Esophagus muscularis mucosa (tissue), 4 donors: ENCODE results near the gene CBFA2T3. TPM values are rescaled to one million over a fixed set of nuclear protein-coding genes. Genes with fewer than 3 reads are reported as not detected.

Source experiments
- DNase-seq: peaks from one replicate; pipeline ENCODE4 v3.0.0-alpha.2; 2017; ENCODE audit errors: extremely low spot score
- H3K27ac ChIP-seq, 4 donors: fragments of 200-600 bp; sonication (generic); replicated peaks in 1 of 4; 1 replicate in 3 of 4; 2 replicates in 1 of 4; pipeline ENCODE4 v1.5.1; 2016 to 2019; ENCODE audit warnings: mild to moderate bottlenecking in 1 of 4
- H3K27me3 ChIP-seq, 4 donors: fragments of 200-600 bp; sonication (generic); one replicate each; pipeline versions ENCODE4 v1.5.1 to v1.6.0; 2016 to 2019
- H3K36me3 ChIP-seq, 4 donors: fragments of 200-600 bp; sonication (generic); one replicate each; pipeline ENCODE4 v1.5.1; 2016 to 2019
- H3K4me1 ChIP-seq, 4 donors: fragments of 200-600 bp; sonication (generic); one replicate each; pipeline ENCODE4 v1.5.1; 2016 to 2019
- H3K4me3 ChIP-seq, 4 donors: fragments of 200-600 bp; sonication (generic); 1 replicate in 2 of 4; 2 replicates in 2 of 4; pipeline ENCODE4 v1.5.1; 2016 to 2019; ENCODE audit warnings: mild to moderate bottlenecking in 4 of 4, moderate library complexity in 1 of 4
- H3K9me3 ChIP-seq, 4 donors: fragments of 200-600 bp; sonication (generic); 1 replicate in 3 of 4; 2 replicates in 1 of 4; pipeline ENCODE4 v1.5.1; 2016 to 2019
- CTCF ChIP-seq, 3 experiments: fragments of 200-600 bp in 2 of 3; fragments of 450-650 bp in 1 of 3; sonication (generic) in 2 of 3; IDR thresholded peaks; one replicate each; pipeline ENCODE4 v1.5.1; 2017 to 2019; ENCODE audit warnings: antibody characterized with exemption in 3 of 3, mild to moderate bottlenecking in 2 of 3, moderate library complexity in 1 of 3
- EP300 ChIP-seq: sonication (generic); formaldehyde crosslinking; IDR thresholded peaks from one replicate; pipeline ENCODE4 v1.6.1; 2017; ENCODE audit warnings: antibody characterized with exemption
- POLR2A ChIP-seq: fragments of 450-650 bp; IDR thresholded peaks from one replicate; pipeline ENCODE4 v1.6.1; 2017; ENCODE audit warnings: antibody characterized with exemption, moderate library complexity, mild to moderate bottlenecking, low read depth
- POLR2AphosphoS5 ChIP-seq, 2 donors: sonication (generic); formaldehyde crosslinking; IDR thresholded peaks; one replicate each; pipeline ENCODE4 v1.6.1; 2017; ENCODE audit warnings: antibody characterized with exemption in 2 of 2
- WGBS: methylation state at CpG from one replicate; pipeline ENCODE4 v1.1.5; 2018; 5-methylcytosine and 5-hydroxymethylcytosine counted together
- intact Hi-C: fragments of 100-400 bp; cut with DNase I; formaldehyde crosslinking; loops from one replicate; pipeline ENCODE4 v1.15.1; 2023
- total RNA-seq, 4 donors: library from RNA; depleted of rRNA; stranded (reverse); fragments of >200 nt; gene quantifications; one replicate each; pipeline versions ENCODE4 v1.1.0 to v1.2.1, GENCODE V29; 2016

The CBFA2T3 gene
- total RNA-seq, 4 donors from 2014 or later, result 2.0 to 10.4 (median 3.5) TPM

GRCh38 chr16:88953003-88953690 is 23.9 kb downstream of the CBFA2T3 start:
- H3K4me1 ChIP-seq, result peaks cover 4 to 7% (median 6%) of the 10 kb centered on the region in 4 donors
- TF ChIP-seq POLR2AphosphoS5 (IDR thresholded peaks at IDR 0.05), result no peak
- no peak for TF ChIP-seq POLR2A
- TF ChIP-seq CTCF (IDR thresholded peaks at IDR 0.05), result no peak
- TF ChIP-seq EP300, result no peak
- intact Hi-C loops, result no loop called here
- no peaks in the 10 kb centered on the region for H3K36me3 ChIP-seq
- no peaks in the 10 kb centered on the region for H3K9me3 ChIP-seq
- H3K27ac ChIP-seq, result no peak overlapping the region
- H3K27me3 ChIP-seq, result peaks cover 0 to 57% (median 0%) of the 10 kb centered on the region in 4 donors
- WGBS, result 75% methylated on average over 11 of the region's 28 CpGs
- DNase-seq, result no peak
- no peak overlapping the region for H3K4me3 ChIP-seq

- no peak overlapping the region for H3K4me3 ChIP-seq
- intact Hi-C loops, result no loop called here
- no peaks in the 10 kb centered on the region for H3K9me3 ChIP-seq
- H3K36me3 ChIP-seq, result no peaks in the 10 kb centered on the region
- peaks cover 0 to 55% (median 0%) of the 10 kb centered on the region in 4 donors for H3K27me3 ChIP-seq
- TF ChIP-seq POLR2A (no peak), CTCF (IDR thresholded peaks at IDR 0.05) (no peak), POLR2AphosphoS5 (IDR thresholded peaks at IDR 0.05) (no peak), EP300 (no peak)
- no peak overlapping the region for H3K27ac ChIP-seq
- peaks cover 3 to 6% (median 5%) of the 10 kb centered on the region in 4 donors for H3K4me1 ChIP-seq
- DNase-seq, result no peak
- 52% methylated on average over 11 of the region's 11 CpGs for WGBS
Observed at GRCh38 chr16:88951989-88952388, 25.0 kb downstream of the CBFA2T3 start.

GRCh38 chr16:88951501-88951900 is 25.5 kb downstream of the CBFA2T3 start:
- Histone ChIP-seq H3K27me3 (peaks cover 0 to 53% (median 0%) of the 10 kb centered on the region in 4 donors), H3K36me3 (no peaks in the 10 kb centered on the region), H3K4me1 (peaks cover 3 to 6% (median 5%) of the 10 kb centered on the region in 4 donors), H3K27ac (no peak overlapping the region), H3K4me3 (no peak overlapping the region), H3K9me3 (no peaks in the 10 kb centered on the region)
- no peak for DNase-seq
- intact Hi-C loops, result no loop called here
- no peak for TF ChIP-seq POLR2A
- TF ChIP-seq CTCF (IDR thresholded peaks at IDR 0.05), result no peak
- 92% methylated on average over 13 of the region's 15 CpGs for WGBS

- H3K27ac ChIP-seq, result no peak overlapping the region
Observed at GRCh38 chr16:88948781-88949490, 28.1 kb downstream of the CBFA2T3 start.

More at GRCh38 chr16:88948781-88949490, 28.1 kb downstream of the CBFA2T3 start:
- no peaks in the 10 kb centered on the region for H3K4me1 ChIP-seq
- TF ChIP-seq POLR2A (no peak), POLR2AphosphoS5 (IDR thresholded peaks at IDR 0.05) (no peak), CTCF (IDR thresholded peaks at IDR 0.05) (no peak), EP300 (no peak)
- intact Hi-C loops, result loop anchor here (10.0 kb wide), 1 partner anchor 216 kb away; no protein-coding TSS in a partner anchor
- no peak for DNase-seq
- H3K27me3 ChIP-seq, result peaks cover 0 to 63% (median 0%) of the 10 kb centered on the region in 4 donors
- H3K9me3 ChIP-seq, result no peaks in the 10 kb centered on the region
- H3K36me3 ChIP-seq, result no peaks in the 10 kb centered on the region
- no peak overlapping the region for H3K4me3 ChIP-seq
- WGBS, result 70% methylated on average over 17 of the region's 17 CpGs
